ENCODE measurements around the gene BAG3.

BAG3 gene

DNA sequence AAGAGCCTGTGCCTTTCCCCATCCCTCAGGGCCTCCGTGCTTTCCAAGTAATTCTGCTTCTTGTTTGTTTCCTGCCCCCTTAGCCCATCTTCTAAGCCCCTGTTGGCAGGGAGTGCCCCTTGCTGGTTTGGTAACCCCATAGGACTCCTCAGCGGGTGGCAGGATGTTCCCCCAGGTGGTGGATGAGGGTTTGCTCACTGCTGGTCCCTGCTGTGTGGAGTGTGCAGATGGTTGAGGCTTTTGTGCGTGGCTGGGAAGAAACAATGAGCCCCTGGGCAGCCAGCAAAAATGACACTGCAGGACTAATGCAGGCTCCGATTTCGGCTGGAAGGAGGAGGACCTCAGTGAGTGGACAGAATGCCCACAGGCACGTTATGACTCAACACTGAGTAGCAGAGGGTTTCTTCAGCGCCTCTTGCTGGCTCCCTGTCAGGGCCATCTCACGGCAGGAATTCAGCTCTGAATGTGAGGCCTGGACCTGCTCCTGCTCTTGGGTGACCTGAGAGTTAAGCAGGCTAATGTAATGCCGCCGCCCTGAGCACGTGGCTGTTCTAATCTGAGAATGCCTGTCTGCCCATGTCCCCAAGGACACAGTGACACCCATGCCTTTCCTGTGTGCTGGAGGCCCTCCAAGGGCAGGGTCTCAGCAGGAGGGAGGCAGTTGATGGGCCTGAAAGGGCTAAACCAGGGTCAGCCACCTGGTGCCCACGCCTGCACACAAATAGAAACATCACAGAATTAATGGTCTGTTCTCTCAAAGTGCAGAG is 16.6 kb downstream of the BAG3 start:
- no peak for DNase-seq

DNA sequence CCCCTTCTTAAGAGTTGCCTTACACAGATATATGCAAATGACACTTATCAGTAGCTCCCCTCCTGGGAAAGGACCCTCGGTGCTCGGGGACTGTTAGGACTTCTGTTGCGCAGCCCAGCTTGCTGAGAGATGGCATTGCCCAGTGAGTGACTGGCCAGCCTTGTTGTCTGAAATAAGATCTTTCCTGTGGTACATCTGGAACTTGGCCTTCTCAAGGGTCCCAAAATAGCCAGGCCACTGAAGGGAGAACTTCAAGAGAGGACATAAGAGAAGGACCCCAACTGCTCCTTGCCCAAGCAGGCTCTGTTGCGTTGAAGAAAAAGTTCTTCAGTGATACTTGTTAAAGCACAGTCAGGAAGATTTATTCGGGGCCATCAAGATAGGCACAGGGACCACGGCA is 17.3 kb downstream of the BAG3 start:
- DNase-seq = no peak

DNA sequence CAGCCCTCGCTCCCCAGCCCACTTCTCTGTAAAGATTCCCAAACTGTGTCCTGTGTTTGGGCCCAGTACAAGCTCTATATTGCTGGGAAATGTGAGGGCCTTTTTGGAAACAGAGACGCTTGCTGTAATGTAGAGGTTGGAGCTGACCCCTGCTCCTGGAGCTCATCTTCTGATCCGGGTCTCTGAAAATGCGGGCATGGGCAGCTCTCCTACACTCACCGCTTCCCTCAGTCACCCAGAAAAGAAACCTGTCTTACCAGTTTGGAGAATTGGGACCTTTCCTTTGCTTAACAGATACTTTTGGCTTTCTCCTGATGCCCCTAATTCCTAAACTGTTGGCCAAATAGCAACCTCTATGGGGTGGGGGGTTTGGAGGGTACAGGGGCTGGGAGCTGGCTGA is 18.2 kb downstream of the BAG3 start:
- DNase-seq = no peak

DNA sequence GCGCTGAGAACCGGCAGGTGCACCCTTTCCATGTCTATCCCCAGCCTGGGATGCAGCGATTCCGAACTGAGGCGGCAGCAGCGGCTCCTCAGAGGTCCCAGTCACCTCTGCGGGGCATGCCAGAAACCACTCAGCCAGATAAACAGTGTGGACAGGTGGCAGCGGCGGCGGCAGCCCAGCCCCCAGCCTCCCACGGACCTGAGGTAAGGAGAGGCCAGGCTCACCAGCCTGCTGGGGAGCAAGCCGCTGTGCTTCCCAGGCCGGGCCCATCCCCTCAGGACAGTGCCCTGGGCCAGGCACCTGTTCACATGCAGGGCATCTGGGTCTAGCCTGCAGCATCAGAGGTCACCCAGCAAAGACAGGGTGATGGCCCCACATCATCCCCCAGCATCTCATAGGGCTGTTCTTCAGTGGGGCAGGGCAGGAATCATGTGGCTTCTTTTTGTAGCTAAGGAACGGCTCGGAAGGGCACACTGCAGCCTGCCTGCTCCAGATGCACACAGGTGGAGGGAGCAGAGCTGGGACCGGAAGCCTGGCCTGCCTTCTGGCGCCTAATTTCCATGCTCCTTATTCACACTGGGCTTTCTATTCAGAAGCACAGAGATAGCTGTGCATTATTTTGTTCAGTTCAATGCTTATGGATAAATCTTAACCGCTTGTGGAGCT is 18.9 kb downstream of the BAG3 start:
- DNase-seq = no peak

DNA sequence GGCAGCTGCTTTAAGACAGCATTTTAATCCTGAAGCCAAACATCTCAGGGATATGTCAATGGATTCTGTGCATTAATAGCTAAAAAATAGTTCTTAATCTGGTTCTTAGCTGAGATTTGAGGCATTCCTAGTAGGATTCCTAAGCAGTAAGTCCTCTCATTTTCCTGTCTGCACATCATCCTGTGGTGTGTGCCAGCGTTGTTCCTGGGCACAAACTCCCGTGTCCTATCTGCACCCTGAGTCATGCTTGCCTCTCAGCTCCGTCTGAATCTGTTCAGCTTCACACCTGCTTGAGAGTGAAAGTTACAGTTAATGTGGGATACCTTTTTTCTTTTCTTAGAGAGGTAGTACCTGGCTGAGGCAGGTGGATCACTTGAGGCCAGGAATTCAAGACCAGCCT is 19.5 kb downstream of the BAG3 start:
- DNase-seq = no peak

DNA sequence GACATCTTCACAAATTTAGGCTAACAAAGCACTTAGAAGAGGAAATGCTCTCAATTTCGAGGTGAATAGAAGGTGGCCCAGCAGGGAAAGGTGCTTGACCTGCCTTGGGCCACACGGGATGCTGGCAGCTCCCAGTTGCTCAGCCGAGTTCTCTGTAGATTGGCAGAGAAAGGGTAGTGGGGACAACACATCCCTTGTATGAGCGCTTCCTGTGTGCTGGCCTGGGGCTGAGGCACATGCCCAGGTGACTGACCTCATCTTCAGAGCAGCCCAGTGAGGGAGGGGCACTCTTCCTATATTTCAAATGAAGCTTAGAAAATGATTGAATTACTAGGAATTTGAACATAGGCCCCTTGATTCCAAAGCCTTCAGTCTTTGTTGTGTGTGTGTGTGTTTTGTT is 20.2 kb downstream of the BAG3 start:
- DNase-seq = no peak

DNA sequence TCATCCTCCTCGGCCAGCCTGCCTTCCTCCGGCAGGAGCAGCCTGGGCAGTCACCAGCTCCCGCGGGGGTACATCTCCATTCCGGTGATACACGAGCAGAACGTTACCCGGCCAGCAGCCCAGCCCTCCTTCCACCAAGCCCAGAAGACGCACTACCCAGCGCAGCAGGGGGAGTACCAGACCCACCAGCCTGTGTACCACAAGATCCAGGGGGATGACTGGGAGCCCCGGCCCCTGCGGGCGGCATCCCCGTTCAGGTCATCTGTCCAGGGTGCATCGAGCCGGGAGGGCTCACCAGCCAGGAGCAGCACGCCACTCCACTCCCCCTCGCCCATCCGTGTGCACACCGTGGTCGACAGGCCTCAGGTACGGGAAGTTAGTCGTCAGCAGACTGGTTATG is 21.1 kb downstream of the BAG3 start:
- DNase-seq = no peak

DNA sequence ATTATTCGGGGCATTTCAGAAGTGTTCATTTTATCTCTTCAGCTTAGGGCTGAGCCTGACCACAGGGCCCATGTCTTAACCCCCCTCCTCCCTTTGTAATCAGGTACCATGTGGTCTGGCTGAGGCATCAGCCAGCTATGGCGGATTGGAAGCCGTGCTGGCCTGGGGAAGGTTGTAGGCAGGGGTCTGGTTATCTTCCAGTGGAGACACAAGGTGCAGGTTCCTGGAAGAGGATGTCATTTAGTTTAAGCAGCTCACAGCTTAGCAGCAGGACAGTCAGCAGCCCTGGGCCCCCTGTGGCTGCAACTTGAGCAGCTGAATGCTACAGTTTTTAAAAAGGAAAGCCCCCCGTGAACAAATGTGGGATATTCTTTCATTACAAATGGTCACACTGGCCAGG is 22.1 kb downstream of the BAG3 start:
- no peak for DNase-seq

DNA sequence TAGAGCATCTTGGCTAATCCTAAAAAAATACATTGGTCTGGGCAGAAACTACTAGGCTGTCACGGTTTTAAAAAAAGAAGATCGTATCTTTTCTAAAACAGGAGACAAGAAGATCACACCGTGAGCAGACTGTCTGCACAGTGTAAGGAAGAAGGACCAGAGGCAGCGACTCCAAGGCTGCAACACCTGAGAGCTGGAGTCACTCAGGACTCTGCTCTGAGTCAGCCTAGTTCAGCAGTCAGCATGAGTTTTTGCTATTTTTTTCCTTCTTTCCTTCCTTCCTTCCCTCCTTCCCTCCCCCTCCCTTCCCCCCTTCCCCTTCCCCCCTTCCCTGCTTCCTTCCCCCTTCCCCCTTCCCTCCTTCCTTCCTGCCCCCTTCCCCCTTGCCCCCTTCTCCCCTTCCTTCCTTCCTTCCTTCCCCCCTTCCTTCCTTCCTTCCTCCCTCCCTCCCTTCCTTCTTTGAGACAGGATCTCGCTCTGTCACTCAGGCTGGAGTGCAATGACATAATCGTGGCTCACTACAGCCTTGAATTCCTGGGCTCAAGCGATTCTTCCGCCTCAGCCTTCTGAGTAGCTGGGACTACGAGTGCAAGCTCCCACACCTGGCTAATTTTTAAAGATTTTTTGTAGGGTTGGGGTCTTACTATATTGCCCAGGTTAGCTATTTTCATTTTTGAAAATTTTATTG is 24.4 kb downstream of the BAG3 start:
- DNase-seq = no peak

DNA sequence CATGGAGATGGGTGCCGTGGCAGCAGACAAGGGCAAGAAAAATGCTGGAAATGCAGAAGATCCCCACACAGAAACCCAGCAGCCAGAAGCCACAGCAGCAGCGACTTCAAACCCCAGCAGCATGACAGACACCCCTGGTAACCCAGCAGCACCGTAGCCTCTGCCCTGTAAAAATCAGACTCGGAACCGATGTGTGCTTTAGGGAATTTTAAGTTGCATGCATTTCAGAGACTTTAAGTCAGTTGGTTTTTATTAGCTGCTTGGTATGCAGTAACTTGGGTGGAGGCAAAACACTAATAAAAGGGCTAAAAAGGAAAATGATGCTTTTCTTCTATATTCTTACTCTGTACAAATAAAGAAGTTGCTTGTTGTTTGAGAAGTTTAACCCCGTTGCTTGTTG is 25.9 kb downstream of the BAG3 start:
- no peak for DNase-seq

DNA sequence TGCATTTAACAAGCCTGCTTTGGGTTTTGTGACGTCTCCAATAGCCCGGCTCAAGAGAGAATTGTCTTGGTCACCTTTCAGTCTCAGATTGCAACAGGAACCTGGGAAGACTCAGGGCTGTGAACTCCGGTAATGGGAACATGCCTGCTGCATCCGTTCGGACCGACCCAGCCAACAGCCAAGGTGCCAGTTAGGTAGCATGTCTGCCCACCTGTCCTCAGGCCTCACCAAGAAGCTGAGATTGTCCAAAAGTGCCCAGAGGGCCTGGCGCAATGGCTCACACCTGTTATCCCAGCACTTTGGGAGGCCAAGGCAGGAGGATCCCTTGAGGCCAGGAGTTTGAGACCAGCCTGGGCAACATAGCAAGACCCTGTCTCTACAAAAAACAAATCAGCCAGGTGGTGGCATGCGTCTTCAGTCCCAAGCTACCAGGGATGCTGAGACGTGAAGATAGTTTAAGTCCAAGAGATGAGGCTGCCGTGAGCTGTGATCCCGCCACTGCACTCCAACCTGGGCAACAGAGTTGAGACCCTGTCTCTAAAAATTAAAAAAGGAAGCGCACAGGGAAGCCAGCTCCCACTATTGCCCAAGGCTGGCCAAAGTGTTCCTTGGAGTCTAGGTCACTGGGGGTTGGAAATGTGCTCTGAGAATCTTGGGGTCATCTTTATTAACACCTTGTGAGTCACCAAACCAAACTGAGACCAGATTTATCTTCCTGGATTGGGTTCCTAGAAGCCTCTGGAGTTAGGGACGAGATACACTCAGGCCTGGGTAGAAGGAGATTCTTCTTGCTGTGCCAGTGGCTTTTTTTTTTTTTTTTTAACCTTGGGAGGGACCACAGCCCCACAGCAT is 26.9 kb downstream of the BAG3 start:
- no peak for DNase-seq

DNA sequence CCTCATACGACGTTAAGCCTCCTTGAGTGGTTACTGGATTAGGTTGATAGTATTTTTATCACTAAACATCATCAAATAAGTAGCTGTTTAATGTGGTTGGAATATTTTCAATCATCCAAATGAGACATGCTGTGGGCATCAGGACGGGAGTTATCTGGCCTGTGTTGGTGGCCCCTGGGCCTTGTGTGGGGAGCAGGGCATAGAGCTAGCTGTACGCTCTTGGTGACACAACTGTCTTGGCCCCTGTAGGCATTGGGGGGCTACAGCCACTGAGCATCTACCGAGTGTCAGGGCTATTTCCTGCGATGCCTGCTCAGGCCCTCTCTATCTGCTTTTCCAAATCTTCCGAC is 28.3 kb downstream of the BAG3 start:
- DNase-seq = no peak

DNA sequence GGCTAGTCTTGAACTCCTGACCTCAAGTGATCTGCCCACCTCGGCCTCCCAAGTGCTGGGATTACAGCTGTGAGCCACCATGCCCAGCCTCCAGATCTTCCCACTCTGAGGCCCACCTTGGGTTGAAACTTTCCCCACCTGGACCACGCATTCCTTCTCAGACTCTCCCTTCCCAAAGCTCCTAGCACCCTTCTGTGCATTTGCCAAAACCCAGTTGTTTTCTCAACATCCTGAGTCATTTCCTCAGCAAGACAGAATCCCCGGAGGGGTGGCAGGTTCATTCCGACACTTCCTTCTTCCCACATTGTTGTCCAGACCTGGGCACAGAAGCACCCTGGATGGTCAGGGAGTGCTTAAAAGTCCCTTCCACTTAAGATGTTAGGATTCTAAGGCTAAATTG is 28.9 kb downstream of the BAG3 start:
- DNase-seq = peak; percentile 70 to 86

DNA sequence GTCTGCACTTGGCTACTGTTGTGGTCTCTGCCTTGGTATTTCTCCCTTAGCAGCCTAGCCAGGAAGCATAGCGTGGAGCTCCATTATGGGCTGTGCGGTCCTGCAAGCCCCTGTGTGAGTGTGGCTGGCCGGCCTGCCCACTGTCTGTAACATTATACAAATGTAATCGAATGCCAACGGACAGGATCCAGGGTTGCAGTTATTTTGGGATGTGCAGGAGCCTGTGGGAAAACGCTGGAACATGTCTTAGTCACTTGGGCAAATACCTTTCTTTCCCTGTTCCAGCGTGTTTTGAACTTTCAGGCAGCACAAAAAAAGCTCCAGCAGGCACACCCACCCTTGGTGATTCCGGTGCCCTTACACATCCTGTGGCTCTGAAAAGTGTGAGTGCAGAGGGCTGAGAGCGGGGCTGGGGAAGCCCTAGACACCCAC is 29.5 kb downstream of the BAG3 start:
- DNase-seq = peak; percentile 18 to 67

DNA sequence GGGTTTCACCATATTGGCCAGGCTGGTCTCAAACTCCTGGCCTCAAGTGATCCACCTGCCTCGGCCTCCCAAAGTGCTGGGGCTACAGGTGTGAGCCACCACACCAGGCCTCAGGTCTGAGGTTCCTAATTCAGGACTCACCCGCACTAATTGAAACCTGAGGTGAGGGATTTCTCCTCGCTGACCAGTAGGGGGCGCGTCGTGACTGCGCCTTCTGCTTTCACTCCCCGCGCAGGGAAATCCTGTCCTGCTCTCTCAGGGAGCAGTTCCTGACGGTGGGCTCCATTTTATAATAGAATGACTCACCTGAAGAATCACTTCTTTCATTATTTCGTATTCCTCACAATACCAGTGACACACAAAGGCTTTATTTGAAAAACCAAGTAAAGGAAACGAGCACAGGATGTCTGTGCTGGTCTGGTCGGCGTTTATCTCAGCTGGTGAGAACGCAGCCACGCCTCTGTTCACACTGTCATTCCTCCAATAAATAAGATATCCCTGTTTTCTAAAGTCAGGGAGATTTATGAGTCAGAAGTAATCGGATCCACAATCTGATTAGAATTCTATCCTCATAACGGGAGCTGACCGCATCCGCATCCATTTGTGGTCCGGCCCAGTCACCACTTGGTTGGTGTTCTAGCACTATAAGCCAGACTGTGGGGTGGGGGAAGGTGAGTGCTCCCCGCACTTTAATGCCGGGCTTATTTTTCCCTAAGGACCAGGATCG is 35.4 kb downstream of the BAG3 start:
- DNase-seq = peak; percentile 80 to 90

DNA sequence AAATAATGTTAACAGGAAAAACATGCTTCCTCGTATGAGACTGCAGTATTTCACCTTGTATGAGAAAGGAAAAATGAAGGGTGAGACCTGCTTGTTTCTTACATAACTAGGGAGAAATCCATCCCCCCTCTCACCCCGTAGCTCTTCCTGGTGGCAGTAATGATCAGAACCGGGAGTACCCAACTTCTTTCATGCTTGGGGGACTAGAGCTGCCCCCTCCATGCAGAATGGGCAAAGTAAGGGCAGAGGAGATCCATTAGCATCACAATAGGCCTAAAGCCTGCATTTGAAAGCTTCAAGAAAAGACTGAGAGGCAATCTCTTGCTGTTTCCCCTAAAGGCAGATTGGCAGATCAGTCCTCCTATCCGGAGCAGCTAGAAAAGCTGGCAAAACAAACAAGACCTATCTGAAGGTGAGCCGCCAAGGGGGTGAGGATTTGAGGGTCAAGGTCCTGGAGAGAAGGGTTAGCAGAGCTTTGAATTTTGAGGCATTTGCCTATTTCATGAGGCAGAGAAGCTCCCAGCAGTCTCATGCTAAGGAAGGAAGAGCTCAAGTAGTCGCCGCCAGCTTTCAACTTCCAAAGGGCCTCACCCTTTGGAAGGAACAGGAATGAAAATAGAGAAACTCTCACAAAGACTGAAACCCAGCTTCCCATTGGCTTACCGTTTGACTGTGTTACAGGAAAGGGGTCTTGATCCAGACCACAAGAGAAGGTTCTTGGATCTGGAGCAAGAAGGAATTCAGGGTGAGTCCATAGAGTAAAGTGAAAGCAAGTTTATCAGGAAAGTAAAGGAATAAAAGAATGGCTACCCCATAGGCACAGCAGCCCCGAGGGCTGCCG is 36.2 kb downstream of the BAG3 start:
- DNase-seq = no peak

DNA sequence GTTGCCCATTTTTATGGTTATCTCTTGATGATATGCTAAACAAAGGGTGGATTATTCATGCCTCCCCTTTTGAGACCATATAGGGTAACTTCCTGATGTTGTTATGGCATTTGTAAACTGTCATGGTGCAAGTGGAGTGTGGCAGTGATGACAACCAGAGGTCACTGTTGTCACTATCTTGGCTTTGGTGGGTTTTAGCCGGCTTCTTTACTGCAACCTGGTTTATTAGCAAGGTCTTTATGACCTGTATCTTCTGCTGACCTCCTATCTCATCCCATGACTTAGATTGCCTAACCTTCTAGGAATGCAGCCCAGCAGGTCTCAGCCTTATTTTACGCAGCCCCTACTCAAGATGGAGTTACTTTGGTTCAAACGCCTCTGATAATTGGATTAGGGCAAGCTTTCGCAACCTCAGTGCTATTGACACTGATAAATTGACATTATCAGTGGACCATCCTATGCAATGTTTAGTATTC is 36.9 kb downstream of the BAG3 start:
- peak in 1 of 2 donors; percentile 33 for DNase-seq

DNA sequence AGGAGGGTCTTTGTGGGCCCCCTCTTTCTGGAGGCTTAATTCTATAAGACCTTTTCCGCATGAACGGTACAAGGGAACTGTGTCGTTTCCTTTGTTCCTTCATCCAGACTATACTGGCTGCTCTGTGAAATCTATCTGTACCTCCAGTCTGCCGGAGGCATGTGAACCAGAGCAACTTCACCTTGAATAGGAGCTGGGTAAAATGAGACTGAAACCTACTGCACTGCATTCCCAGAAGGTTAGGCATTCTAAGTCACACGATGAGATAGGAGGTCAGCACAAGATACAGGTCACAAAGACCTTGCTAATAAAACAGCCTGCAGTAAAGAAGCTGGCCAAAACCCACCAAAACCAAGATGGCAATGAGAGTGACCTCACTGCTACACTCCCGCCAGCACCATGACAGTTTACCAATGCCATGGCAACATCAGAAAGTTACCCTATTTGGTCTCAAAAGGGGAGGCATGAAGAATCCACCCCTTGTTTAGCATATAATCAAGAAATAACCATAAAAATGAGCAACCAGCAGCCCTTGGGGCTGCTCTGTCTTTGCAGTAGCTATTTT is 37.9 kb downstream of the BAG3 start:
- DNase-seq = no peak

DNA sequence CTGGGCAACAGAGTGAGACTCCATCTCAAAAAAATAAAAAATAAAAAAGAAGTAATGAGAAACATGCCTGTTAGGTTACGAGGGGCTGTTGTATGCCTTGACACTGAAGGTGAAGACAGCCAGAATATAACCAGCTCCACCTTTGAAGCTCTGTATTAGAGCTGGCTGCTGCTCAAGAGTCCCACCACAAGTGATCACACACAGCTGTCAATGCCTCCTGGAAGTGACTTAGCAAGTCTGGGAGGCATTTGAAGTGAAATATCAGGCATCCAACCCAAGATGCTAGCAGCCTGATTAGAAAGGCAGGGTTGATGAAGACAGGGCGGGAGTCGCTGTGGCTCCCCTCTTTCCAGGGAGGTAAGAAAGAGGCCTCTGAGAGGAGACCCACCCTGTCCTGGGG is 40.5 kb downstream of the BAG3 start:
- no peak for DNase-seq

DNA sequence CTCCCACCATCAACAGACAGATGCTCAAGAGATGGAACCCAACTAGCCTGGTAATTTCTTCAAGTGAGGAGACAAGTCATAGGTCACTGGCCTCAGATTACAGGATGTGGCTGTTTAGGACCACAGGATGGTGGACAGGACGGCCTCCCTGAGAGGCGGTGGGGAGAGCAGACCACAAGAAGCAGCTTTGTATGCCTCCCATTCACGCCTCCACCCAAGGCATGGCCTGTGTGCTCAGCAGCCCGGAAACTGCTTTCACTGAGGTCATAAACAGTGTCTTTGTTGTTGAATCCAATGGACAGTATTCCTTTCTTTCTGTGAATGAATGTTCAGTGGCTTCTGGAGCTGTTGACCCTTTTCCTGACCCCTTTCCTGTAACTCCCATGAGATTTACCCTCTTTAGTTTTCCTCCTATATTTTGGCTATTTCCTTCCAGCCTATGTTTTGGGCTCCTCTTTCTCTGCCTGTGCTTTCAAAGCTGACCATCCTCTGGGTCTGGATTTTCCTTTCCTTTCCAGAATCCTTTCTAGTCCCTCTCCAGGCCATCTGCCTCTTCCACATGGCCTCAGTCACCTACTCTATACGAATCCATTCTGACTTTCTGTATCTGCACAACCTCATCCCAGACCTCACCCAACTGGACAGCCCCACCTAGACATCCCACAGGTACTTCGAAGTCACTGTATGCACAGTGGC is 42.2 kb downstream of the BAG3 start:
- no peak for DNase-seq
